NCI-H1048 (cell line): ENCODE data around the gene HSFX4.
"Not testable (repeated sequence)": the region's sequence is repeated elsewhere in the genome, so short reads cannot be mapped to it uniquely, and the experiment has no call there.

Experiments used
- DNase-seq: peaks from one replicate; lab custom pipeline; 2025; lab: John Stamatoyannopoulos, UW

Gene HSFX4

DNA sequence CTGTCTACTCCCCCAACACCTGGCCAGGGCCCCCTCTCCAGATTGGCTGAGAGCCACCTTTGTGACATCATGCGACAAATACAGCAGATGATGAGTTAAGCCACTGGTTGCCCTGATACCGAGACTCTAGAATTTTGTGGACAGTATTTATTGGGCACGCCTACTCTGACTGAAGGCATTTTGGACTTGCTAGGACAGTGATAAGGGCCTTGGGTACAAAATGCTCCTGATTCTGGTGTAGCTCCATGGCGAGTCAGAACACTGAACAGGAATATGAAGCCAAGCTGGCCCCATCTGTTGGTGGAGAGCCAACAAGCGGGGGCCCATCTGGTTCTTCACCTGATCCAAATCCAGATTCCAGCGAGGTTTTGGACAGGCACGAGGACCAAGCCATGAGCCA is at the start of gene HSFX4:
HSFX4 (plus strand) TSS at position 174 of the 400 bp plus-strand sequence; CDS start at position 246, 72 bp downstream.
- not testable (repeated sequence) for DNase-seq

- no peak for DNase-seq
Measured at GRCh38 chrX:149881081-149881711, 48.2 kb upstream of the HSFX4 start, which contains the start of gene MAGEA8. Gene MAGEA8 (plus strand): TSS chrX:149881183. CDS start chrX:149884273, 3,090 bp downstream.

DNA sequence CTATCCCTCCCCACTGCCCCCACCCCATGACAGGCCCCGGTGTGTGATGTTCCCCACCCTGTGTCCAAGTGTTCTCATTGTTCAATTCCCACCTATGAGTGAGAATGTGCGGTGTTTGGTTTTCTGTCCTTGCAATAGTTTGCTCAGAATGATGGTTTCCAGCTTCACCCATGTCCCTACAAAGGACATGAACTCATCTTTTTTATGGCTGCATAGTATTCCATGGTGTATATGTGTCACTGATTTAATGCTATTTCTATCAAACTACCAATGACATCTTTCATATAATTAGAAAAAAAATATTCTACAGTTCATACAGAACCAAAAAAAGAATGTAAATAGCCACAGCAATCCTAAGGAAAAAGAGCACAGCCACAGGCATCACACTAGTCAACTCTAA is 38.5 kb upstream of the HSFX4 start:
- not testable (repeated sequence) for DNase-seq

DNA sequence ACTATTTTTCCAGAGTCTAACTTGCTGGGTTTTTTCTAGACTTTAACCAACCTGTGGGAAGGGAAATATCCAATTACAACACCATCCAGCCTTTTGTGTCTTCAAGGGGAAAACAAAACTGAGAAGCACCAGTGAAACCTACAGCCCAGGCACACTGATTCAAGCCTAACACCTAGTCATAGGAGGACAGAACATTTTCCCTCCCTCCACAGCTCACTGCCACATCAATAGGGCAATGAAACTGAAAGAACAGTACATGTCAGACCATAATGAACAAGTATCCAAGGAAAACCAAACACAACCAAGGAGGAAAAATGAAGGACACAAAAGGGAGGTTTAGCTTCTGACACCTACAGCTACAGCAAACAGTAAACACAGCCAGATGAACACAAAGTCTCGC is 30.8 kb upstream of the HSFX4 start:
- DNase-seq, result no peak

DNA sequence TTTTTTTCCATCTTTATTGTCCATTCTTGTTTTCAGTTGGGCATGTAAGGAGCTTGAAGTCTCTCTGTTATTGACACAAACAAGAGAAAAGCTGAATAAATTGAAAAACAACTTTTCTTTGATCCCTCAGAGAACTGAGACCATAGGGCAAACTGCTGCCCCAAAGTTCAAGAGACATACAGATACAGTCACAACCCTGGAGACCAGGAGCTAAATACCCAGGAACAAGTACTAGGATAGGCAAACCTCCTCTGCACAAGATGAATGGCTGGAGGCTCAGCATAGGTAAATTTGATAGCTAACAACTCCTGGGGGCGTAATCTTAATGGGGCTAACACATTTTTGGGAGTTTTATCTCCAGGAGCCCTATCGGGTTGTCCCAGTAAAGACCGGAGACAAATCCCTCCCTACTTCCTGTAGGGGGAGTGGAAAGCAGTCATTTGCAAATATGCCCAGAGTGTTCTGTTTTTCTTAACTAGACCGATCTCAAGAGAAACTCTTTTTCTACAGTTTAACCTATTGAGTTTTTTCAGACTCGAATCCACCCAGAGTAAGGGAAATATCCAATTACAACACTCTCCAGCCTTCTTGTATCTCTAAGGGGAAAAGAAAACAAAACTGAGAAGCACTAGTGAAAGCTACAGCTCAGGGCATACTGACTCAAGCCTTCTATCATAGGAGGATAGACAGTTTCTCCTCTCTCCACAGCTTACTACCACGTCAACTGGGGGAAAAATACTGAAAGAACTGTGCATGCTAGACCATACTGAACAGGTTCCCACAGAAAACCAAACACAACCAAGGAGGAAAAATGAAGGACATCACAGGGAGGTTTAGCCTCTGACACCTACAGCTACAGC is 25.3 kb upstream of the HSFX4 start:
- no peak for DNase-seq

- no peak for DNase-seq
Measured at GRCh38 chrX:149908308-149908707, 21.1 kb upstream of the HSFX4 start.

DNA sequence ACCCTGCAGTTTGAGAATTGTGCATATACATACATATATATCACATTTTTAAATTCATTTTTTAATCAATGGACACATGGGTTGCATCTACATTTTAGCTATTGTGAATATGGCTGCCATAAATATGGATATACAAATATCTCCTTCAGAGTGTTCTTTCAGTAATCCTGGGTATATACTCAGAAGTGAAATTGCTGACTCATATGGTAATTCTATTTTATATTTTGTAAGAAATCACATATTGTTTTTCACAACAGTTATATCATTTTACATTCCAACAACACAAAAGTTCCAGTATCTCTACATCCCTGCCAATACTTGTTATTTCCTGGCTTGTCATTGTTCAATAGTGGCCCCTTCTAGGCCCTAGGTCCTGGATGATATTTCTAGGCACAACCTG is 20.6 kb upstream of the HSFX4 start:
- DNase-seq, result no peak

GRCh38 chrX:149909324-149910177 is 19.8 kb upstream of the HSFX4 start:
- no peak for DNase-seq

- DNase-seq, result no peak
Measured at GRCh38 chrX:149910178-149910695, 19.1 kb upstream of the HSFX4 start.

DNA sequence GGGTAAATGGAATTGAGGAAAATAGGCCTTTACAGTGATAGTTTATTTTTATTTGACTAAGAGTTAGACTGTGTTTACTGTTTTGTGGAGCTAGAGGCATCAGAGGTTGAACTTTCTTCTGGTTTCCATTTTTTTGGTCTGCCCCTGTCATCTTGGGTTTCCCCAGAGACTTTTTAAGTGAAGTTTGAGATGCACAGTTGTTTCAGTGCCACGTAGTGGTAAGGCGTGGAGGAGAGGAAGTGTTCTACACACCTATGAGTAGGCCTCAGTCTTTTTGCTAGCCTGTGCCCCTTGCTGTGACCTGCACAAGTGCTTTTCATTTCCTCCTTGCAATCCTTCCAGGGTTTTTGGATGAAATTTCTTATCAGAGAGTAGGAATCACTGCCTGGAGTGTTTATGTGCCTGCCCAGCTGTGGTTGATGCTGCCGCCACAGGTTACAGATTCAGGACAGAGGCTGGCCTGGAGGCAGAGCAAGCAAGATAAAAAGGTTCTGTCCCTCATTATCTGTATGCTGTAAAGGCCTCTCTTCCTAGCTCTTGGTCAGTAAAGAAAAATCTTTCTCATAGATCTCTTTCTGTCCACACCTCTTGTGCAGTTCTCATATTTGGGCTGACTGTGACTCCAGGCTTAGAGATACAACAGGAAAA is 12.5 kb upstream of the HSFX4 start:
- DNase-seq, result no peak

DNA sequence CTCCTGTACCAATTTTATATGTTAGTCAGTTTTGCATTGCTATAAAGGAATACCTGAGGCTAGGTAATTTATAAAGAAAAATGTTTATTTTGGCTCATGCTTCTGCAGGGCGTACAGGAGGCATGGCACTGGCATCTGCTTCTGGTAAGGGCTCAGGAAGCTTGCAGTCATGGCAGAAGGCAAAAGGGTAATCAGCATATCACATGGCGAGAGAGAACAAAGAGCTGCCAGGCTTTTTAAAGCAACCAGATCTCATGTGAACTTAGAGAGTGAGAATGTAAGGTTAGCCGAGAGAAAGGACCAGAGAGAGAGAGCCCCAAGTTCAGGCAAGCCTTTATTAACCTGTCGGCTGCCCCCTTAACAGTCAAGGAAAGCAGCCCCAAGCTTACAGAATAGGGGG is 5.5 kb upstream of the HSFX4 start:
- not testable (repeated sequence) for DNase-seq

DNA sequence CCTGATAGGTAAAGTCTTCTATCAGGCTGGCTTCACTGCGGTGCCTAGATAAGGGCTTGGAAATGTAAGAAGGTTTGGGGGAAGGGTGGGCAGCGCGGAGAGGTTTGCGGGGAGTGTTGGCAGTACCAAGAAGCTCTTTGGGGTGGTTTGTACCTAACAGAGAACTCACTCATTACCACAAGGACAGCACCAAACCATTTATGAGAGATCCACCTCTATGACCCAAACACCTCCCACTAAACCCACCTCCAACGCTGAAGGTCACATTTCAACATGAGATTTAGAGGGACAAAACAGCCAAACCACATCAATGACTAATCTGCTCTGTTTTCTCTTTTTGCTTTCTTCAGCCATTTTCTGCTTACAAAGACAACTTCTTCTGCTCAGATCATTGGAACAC is 4.9 kb upstream of the HSFX4 start:
- DNase-seq, result not testable (repeated sequence)

DNA sequence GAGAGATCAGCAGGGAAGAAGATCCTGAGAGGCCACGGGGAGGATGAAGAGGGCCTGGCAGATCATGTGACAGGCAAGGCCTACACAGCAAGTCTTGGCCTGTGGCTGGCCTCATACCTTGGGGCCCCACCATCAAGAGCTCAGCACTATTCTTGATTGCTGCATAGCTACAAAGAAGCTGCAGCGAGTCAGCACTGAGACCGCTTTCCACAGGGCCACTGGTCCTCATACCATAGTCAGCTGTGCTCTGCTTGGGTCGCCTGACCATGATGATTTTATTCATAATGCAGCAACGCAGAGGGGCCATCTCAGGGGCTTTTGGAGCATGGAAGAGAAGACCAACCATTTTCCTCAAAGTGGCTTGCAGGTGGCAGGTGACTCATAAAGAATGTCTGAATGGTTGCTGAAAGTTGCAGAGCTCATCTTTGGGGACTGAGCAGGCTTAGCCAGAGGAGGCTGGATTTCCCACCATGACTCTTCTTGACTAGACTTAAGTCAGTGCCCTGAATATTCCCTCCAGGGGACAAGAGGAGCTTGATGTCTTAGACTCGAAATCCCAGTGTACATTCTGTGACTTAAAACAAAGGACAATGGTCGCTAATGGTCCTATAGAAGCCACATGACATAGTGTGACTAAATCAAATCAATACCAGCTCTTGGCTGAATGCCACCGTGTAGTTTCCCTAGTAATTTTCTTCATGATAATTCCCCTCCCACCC is 2.0 kb upstream of the HSFX4 start:
- not testable (repeated sequence) for DNase-seq

- not testable (repeated sequence) for DNase-seq
Measured at GRCh38 chrX:149927964-149928258, 1.5 kb upstream of the HSFX4 start.

DNA sequence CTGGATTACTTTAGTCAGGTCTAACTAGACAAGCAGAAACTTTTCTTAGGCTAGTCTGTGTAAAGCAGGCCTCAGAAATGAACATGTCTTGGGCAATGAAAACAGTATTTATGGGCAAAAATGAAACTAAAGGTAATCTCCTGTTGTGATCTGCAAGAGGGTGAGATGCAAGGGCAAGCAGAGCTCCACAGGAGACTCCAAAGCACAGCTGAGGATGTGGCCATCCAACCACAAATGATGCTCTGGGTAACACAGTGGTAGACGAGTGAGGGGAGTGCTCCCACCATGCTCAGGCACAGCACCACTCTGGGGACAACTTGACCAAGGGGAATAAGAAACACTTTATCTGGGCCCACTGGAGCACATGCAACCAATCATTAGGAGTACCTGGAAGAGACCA is 738 bp upstream of the HSFX4 start:
- not testable (repeated sequence) for DNase-seq

GRCh38 chrX:149931355-149931754 is 2.0 kb downstream of the HSFX4 start:
- not testable (repeated sequence) for DNase-seq

GRCh38 chrX:149932150-149932549 is 2.8 kb downstream of the HSFX4 start:
- DNase-seq, result not testable (repeated sequence)

DNA sequence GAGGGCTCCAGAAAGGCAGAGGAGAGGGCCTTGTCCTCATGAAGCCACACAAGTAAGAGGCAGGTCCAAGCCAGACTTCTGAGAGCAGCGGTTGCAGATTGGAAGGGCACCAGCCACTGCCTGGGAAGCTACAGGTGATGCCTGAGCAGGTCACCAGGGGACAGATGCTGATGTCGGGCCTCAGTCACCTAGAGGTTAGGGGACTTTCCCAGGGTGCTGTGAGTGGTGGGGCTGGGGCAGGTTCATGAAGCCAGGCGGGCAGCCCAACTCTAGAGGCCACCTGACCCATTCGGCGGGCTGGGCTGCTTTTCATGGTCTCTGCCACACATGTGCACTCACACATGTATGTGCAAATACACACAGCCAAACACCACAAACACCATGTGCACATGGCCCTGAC is 3.6 kb downstream of the HSFX4 start:
- DNase-seq, result not testable (repeated sequence)

GRCh38 chrX:149933547-149933946 is 4.2 kb downstream of the HSFX4 start:
- DNase-seq, result not testable (repeated sequence)

DNA sequence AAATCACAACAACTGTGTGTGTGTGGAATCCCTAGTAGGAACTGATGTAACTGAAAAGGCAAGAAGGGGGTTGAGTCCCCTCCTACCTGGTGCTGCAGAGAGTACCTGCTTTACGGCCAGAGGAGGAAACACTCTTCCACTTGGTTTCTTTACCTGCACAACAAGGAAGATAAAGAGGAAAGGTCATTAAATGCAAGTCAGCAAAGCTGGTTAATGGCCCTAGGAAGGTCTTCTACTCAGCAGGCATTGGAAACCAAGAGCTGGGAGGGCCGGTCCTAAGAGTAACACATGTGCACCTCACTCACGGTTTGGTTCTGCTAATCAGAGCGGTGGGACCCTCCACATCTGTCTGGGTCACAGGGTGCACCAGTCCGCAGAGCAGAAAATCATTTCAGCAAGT is 8.0 kb downstream of the HSFX4 start:
- DNase-seq, result not testable (repeated sequence)

DNA sequence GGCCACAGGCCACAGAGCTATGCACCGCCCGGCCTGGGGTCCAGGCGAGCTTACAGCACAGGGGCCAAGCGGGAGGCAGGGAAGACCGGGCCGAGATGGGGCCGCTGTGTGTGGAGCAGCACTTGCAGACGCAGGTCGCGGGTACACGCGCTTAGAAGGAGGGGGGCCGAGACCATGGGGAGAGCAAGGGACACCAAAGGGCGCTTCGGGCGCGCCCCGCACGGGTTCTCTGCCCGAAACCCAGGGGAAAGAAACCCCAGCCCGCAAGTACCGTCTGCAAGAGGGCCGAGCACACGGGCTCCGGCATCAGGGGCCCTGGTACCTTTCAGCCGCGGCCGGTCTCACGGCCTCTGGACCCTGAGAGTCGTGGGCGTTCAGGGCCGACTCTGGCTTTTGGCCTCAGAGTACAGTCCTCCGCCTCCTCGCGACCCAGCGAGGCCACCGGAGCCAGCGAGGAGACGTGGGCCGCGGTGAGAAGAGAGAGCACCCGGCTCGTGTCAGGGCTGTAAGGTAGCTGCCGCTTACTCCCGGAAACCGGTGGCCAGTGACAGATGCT is 8.6 kb downstream of the HSFX4 start:
- DNase-seq, result no peak
